Stimulated activated CD4-positive, alpha-beta T cell treated with anti-CD3 and anti-CD28 coated beads, Interleukin-1b, Interleukin-23, amount 100 ng/mL, for 24 hours (primary cell): ENCODE data around the gene ARHGAP10.
"Not testable (repeated sequence)": the region's sequence is repeated elsewhere in the genome, so short reads cannot be mapped to it uniquely, and the experiment has no call there.

ENCODE experiments used
- DNase-seq, 4 experiments: peaks; one replicate each; pipeline ENCODE4 v3.0.0-alpha.2; 2020; ENCODE audit warnings: low read depth in 4 of 4, low spot score in 1 of 4

ARHGAP10 gene

GRCh38 chr4:147846318-147847155 is 114.6 kb downstream of the ARHGAP10 start:
- no peak for DNase-seq

- no peak for DNase-seq
Measured at GRCh38 chr4:147847751-147848590, 116.1 kb downstream of the ARHGAP10 start.

GRCh38 chr4:147848634-147849033 is 116.7 kb downstream of the ARHGAP10 start:
- DNase-seq: no peak

- DNase-seq: no peak
Measured at GRCh38 chr4:147851135-147851534, 119.2 kb downstream of the ARHGAP10 start.

GRCh38 chr4:147853706-147854105 is 121.8 kb downstream of the ARHGAP10 start:
- DNase-seq: no peak

- DNase-seq: no peak
Measured at GRCh38 chr4:147854154-147854553, 122.3 kb downstream of the ARHGAP10 start.

- DNase-seq: no peak
Measured at GRCh38 chr4:147855571-147856009, 123.7 kb downstream of the ARHGAP10 start.

GRCh38 chr4:147860960-147861359 is 129.1 kb downstream of the ARHGAP10 start:
- DNase-seq: no peak

GRCh38 chr4:147862043-147862692 is 130.3 kb downstream of the ARHGAP10 start:
- no peak for DNase-seq

- no peak for DNase-seq
Measured at GRCh38 chr4:147863111-147863747, 131.3 kb downstream of the ARHGAP10 start.

GRCh38 chr4:147863808-147864472 is 132.1 kb downstream of the ARHGAP10 start:
- no peak for DNase-seq

GRCh38 chr4:147864607-147865006 is 132.7 kb downstream of the ARHGAP10 start:
- DNase-seq: no peak

GRCh38 chr4:147865926-147866325 is 134.0 kb downstream of the ARHGAP10 start:
- no peak for DNase-seq

GRCh38 chr4:147866532-147867271 is 134.8 kb downstream of the ARHGAP10 start:
- peak; percentile 85 to 94 (median 87) for DNase-seq

- no peak for DNase-seq
Measured at GRCh38 chr4:147874109-147874508, 142.2 kb downstream of the ARHGAP10 start.

GRCh38 chr4:147877308-147877771 is 145.5 kb downstream of the ARHGAP10 start:
- no peak for DNase-seq

GRCh38 chr4:147879676-147880075 is 147.8 kb downstream of the ARHGAP10 start:
- DNase-seq: no peak

GRCh38 chr4:147880511-147880910 is 148.6 kb downstream of the ARHGAP10 start:
- no peak for DNase-seq

- no peak for DNase-seq
Measured at GRCh38 chr4:147884536-147884935, 152.6 kb downstream of the ARHGAP10 start.

GRCh38 chr4:147885216-147885615 is 153.3 kb downstream of the ARHGAP10 start:
- not testable (repeated sequence) for DNase-seq
